GM19035 (cell line): ENCODE data around the gene PSMB11.
A peak's percentile ranks its signal among the peaks of the same experiment; 100 is the strongest.
"Not testable (repeated sequence)": the region's sequence is repeated elsewhere in the genome, so short reads cannot be mapped to it uniquely, and the experiment has no call there.

Experiments used
- ATAC-seq: cut with Tn5 transposase; IDR thresholded peaks from one replicate; pipeline ENCODE4 v1.9.1; 2021; ENCODE audit not compliant: unreplicated experiment

PSMB11 gene

DNA sequence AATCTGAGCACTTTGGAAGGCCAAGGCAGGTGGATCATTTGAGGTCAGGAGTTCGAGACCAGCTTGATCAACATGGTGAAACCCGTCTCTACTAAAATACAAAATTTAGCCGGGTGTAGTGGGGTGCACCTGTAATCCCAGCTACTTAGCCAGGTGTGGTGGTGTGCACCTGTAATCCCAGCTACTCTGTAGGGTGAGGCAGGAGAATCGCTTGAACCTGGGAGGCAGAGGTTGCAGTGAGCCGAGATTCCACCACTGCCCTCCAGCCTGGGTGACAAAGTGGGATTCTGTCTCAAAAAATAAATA is 28.3 kb upstream of the PSMB11 start:
- not testable (repeated sequence) for ATAC-seq

- no peak for ATAC-seq
Observed at GRCh38 chr14:23015618-23016017, 26.4 kb upstream of the PSMB11 start.

DNA sequence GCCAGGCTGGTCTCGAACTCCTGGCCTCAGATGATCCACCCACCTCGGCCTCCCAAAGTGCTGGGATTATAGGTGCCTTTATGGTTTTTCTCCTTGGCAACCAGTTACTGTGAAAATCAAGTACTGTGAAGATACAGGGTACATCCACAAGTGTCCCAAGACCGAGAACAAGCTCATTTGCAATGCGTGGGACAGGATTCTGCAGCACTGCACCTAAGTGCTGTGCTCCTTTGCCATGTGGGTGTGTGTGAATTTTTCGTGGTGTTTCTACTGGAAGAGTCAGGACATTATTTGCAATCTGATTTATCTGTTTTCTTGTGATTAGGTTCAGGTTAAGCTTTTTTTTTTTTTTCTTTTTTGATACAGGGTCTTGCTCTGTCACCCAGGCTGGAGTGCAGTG is 24.9 kb upstream of the PSMB11 start:
- no peak for ATAC-seq

DNA sequence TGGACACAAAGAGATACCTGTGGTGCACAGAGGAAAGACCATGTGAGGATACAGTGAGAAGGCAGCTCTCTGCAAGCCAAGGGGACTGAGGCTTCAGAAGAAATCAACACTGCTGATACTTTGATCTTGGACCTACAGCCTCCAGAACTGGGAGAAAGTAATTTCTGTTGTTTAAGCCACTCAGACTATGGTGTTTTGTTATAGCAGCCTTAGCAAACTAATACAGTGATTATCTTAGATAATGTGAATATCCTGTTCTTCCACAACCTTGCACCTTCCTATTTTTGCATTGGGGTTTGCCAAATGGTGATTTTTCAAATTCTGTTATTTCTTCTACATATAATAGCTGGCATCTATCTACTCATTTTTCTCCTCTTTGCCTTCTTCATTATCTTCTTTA is 23.9 kb upstream of the PSMB11 start:
- no peak for ATAC-seq

DNA sequence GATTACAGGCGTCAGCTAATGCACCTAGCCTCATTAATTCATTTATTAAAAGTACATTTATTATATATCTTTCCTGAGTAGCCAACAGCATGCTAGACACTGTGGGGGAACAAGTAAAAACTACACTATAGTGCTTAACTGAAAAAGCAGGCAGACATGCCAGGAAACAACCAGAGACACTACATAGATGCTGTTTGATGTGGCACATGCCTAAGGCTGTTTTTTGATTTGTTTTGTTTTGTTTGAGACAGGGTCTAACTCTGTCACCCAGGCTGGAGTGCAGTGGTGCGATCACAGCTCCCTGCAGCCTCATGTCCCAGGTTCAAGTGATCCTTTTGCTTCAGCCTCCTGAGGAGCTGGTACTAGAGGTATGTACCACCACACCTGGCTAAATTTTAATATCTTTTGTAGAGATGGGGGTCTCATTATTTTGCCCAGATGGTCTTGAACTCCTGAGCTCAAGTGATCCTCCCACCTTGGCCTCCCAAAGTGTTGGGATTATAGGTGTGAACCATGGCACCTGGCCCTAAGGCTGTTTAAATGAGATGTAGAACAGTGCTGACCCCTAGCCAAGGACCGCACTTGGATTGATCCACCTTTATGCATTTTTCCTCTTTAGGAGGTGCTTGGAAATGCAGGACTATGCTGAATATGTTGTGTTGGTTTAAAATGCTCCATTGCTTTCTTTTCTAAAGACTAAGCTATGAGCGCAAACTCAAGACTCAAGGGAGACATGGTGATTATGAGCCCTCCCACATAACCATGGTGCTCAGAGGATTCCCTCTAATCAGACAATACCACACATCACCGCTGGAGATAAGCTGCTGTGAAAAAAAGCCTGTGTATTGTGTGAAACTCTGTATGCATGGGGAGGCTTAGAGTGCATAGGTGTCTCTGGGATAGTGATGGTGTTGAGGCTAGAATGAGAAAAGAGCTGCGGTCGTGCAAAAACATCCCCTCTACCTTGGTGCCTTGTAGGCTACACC is 21.6 kb upstream of the PSMB11 start:
- no peak for ATAC-seq

DNA sequence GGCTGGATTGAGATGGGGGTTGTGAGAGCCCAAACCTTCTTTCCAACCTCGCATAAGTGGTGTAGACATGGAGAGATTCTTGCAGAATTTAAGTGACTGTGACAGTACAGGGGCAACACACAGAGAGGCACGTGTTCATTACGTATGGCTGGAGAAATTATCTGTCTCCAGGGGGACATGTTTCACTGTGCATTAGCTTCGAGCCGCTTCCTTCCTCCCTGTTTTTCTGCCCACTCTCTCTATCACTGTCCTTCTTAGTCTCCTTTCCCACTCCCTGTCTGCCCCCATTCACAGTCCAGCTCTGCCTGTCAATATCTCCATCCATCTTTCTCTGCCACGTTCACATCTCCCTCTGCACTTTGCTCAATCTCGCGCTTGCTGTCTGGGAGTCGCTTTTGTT is 20.6 kb upstream of the PSMB11 start:
- ATAC-seq = no peak

DNA sequence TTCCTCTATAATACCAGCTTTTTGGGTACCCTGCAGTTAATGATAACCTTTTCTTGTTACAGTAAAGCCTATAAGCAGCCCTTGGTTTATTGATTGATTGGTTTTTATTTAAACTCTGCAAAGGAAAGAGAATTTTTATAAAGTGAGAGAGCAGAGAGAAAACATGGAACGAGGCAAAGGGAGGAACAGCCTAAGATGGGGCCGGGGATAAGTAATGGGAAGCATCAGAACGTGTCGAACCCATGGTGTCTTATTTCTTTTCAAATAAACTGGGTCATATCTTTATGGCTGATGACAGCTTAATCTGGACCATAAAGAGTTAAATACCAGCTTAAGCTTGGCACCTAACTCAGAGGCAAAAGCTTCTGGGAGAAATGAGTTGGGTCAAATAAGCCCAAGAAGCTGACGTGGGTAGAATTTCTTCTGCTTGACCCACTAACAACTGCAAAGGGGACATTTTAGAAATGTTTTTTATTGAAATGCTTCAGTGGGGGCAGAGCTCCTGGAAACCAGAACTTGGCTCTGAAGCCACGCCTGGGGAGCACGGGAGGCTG is 20.0 kb upstream of the PSMB11 start:
- ATAC-seq = no peak

DNA sequence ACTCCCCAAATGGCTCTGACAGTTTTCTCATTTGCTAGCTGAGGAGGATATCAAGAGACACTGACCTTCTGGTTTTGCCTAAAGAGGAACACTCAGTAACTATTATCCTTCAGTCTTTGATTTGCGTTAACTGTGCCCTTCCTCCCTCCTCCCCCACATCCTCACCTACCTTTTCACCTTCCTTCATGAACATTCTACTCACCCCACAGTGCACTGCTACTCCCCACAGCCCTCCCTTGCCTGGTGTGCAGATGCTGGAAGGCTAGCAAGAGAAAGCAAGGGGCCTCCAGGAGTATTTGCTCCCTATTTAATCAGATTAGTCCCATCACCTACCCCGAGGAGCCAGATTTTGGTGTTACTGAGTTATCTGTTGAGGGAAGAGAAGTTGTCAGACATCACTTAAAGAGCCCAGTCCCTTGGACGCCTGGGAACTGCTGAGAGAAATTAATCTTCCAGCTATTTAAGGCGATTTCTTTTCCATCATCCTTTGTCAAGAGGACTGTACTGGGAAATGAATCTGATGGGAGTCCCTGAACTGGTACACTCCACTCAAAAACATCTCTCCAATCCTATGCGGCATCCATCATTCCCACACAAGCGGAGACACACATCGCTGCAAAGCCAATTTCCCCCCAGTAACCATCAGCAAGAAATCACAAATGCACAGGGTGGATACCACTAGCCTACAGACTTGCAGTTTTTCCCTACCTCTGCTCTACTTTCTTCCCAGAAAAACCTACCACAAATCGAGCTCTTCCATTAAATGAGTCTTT is 18.8 kb upstream of the PSMB11 start:
- no peak for ATAC-seq

- ATAC-seq = no peak
Observed at GRCh38 chr14:23023795-23024152, 18.2 kb upstream of the PSMB11 start.

DNA sequence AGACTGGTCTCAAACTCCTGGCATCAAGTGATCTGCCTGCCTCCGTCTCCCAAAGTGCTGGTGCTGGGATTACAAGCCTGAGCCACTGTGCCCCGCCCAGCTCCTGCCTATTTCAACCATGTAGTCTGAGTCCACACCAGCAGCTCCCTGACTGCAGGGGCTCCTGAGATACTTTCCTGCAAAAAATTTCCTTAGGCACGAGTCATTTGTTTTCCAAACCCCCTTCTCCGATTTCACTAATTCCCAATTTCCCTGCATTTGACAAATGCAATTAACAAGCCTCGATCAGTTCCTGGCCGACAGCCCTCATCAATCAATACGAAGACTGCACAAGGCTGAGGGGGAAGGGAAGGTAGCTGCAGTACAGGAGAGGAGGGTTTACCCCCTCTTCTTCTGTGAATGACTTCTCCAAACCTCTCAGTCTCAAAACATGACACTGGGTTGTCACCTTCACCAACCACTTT is 17.4 kb upstream of the PSMB11 start:
- ATAC-seq = no peak

DNA sequence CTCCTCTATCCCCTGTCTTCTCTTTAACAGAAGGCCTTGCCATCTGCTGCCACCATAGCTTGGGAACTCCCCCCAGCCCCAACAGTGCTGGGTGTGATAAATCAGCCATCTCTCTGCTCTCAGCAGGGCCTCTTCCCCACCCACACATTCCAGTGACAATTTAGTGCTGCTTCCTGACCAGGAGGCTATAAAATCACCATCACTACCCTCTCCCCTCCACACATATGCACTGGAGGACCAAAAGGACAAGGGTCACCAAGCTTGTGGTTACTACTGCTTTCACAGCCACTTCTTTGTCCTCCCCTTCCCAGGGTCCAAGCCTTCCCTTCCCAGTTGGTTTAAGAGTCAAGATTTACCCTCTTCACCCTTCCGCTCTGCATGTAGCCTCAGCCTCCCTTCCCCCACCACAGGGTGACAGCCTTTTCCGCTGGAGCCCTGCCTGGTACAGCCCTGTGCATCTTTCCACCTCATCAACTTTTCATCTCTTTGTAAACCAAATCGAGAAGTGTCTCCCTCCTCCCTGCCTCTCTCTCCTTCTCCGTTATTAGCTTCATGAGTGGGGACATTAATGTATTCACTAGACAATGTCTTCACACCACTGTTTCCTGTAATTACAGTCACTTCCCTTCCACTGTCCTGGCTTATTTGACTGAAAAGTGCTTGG is 16.7 kb upstream of the PSMB11 start:
- no peak for ATAC-seq

DNA sequence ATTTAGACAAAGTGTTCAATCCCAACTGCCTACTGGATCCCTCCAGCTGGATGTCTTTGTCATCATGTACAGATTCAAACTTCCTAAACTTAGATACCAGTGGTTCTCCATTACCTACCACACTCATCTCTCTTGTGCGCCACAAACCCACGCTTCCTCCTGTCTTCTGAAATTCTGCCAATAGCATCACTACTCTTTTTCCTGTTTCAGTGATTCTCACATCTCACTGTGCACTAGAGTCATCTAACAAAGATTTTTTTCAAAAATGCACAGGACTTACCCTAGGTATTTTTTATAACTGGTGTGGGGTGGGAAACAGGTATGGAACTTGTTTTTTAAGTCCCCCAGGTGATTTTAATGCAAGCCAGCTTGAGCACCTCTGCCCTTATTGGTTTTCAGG is 13.2 kb upstream of the PSMB11 start:
- ATAC-seq = no peak

GRCh38 chr14:23030936-23031335 is 11.1 kb upstream of the PSMB11 start:
- ATAC-seq = no peak

DNA sequence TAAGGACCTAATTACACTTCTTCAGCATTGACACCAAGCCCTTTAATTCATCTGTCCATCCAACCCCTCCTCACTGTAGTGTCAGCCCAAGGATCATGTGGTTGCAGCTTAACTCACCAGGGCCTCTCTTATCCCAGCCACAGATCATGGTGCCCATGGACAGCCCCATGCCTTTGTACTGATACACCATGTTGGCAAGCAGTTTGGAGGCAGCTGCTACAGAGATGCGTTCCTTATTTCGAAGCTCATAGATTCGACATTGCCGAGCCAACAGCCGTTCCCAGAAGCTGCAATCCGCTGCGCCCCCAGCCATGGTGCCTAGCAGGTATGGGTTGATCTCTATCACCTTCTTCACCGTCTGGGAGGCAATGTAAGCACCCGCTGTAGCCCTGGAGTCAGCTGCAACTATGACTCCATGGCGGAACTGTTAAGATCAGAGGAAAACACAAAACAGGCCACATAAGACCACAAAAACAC is 8.7 kb upstream of the PSMB11 start:
- ATAC-seq = no peak

DNA sequence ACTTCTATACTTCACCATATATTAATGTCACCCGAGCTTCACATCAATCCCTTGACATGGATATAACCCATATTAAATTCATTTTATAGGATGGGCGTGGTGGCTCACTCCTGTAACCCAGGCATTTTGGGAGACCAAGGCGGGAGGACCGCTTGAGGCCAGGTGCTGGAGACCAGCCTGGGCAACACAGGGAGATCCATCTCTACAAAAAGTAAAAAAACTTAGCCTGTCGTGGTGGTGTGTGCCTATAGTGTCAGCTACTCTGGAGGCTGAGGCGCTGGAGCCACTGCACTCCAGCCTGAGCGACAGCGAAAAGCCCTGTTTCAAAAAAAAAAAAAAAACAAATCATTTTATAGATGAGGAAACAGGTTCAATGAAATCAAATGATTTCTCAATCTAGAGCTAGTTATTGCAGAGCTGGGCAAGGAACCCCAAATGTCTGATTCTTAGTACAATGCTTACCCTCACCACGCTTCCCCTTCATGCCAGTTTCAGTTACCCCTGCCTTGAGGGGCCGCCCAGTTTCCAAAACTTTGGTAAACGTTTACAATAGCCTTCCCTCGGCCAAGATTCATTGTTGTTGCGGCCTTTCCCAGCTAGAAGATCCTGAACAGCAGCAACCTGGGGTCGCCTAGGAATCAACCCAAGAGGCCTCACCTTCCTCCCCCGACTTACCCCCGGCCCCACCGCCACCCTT is 8.1 kb upstream of the PSMB11 start:
- ATAC-seq = no peak

DNA sequence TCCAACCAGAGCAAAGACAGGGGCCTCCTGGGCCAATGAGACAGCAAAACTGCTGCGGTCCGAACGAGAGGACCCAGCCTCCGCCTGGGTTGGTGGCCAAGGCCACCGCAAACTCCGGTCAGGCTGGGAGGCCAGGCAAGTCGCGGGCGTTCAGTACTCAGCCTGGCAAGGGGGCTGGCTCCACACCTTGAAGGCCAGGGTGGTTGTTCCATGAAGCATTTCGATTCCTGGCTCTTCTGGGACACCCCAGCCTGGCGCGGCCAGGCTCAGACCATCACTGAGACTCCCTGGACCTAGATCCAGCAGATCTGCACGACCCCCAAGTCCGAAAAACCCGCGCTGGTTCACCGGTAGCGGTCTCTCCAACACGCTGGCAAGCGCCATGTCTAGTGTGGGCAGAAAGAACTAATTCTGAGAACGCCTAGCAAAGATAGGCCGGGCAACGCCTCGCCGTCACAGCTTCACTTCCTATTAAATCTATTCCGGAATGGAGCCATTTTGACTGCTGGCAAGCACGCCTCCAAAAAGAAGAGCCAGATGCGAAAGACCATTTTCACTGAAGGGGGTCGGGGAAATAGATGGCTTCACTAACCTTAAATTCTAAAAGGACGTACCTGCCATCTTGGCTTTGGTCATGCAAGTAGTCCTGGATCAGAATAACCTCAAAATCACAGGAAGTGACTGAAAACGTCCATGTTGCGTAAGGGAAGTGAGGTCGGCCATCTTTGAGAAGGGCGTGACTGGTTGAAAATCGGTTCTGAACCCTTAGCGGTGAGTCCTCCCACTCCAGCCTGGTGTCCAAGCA is 7.3 kb upstream of the PSMB11 start, which contains the start of gene PSMB5:
Gene PSMB5, minus strand, starts transcription at position 403 of the 805 bp plus-strand sequence. Its CDS starts 19 bp downstream, at position 384.
- ATAC-seq = peak; percentile 92

GRCh38 chr14:23035303-23036144 is 6.5 kb upstream of the PSMB11 start:
- ATAC-seq = no peak

DNA sequence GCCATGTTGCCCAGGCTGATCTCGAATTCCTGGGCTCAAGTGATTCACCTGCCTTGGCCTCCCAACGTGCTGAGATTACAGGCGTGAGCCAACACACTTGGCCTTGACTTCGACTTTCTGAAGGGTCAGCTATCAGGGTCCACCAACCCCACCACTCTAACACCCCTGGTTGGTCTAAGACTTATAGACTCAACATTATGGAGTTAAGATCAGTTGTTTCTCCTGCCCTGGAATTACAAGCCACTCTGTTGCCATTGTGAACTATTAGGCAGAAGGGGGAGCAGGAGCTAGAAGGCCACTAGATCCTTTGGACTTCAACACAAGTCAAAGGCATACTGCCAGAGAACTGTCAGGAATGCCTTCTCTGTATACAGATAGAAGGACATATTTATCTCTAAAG is 1.9 kb upstream of the PSMB11 start:
- no peak for ATAC-seq

- no peak for ATAC-seq
Observed at GRCh38 chr14:23041729-23042128, 283 bp upstream of the PSMB11 start.
